ENCODE measurements around the gene TLL1.

- TF ChIP-seq CTCF (IDR thresholded peaks at IDR 0.05) (no peak), POLR2A (IDR thresholded peaks at IDR 0.05; ENCODE audit: low read depth) (no peak)
Observed at GRCh38 chr4:166044871-166045270, 171.8 kb downstream of the TLL1 start.

All from esophagus muscularis mucosa (tissue), 3 donors.